Ishikawa (cell line): ENCODE data around the gene WNT7A.
A peak's percentile ranks its signal among the peaks of the same experiment; 100 is the strongest.

Source experiments
- NFIC ChIP-seq: IDR thresholded peaks from 2 replicates; pipeline ENCODE4 v1.6.1; 2012
- TAF1 ChIP-seq: IDR thresholded peaks from 2 replicates; pipeline ENCODE4 v1.6.1; 2012; ENCODE audit warnings: low read depth, mild to moderate bottlenecking

DNA sequence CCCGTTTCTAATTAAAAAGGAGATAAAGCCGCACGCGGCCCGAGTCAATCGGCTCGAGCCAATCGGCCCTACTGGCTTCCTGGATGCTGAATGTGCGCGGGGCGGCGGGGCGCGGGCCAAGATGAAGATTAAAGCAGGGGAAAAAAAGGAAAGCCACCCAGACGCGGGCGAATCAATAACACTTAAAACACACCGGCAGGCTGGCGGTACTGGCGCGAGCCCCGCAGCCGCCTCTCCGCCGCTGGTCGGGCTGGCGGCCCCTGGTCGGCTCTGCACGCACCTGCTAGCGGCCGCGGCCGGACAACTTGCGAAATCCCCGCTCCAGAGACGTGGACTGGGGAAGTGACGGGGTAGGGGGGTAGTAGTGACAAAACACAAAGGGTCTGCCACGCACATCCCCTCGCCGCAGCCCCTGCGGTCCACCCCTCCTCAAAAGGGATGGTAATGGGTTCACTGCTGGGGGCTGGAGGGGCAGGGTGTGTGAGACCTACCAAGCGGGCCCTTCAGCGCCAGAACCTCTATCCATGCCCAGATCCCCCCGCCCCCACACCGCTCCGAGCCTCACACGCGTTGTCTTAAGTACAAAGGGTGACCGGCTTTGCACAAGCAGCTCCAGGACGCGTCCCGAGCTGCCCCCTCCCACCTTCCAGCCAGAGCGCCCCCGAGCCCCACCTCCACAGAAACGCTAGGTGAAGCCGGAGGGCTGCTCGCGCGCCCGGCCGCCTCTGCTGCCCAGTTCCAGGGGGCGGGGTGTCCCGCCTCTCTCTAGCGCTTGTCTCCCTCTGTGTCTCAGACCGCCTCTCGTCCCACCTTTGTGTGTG, 1.4 kb downstream of the WNT7A start:
- TF ChIP-seq TAF1, result 0 out of 2 replicates have a peak, but pooled peaks have one; percentile 9
- TF ChIP-seq NFIC, result no peak
